ENCODE measurements around the gene MAGI2. TPM values are rescaled to one million over a fixed set of nuclear protein-coding genes. Genes with fewer than 3 reads are reported as not detected.
A peak's percentile ranks its signal among the peaks of the same experiment; 100 is the strongest.

MAGI2 gene
- total RNA-seq, 1 experiment from 2014 or later: 0.07 TPM

GRCh38 chr7:79495544-79496272 is 42.2 kb upstream of the MAGI2 start:
- Mint-ChIP-seq H3K4me1 (ENCODE audit: insufficient read depth, unreplicated experiment) (peaks cover 13% of the 10 kb centered on the region), H3K4me3 (ENCODE audit: unreplicated experiment) (no peak overlapping the region), H3K36me3 (ENCODE audit: insufficient read depth, unreplicated experiment) (no peaks in the 10 kb centered on the region), H3K9me3 (ENCODE audit: unreplicated experiment) (no peaks in the 10 kb centered on the region), H3K27me3 (ENCODE audit: insufficient read depth, unreplicated experiment) (no peaks in the 10 kb centered on the region), H3K27ac (ENCODE audit: low read depth, unreplicated experiment) (no peak overlapping the region)
- no peak for DNase-seq (ENCODE audit: unreplicated experiment)
- BruUV-seq (replicated peaks): TSS peak; percentile 30
- intact Hi-C loops (cut with micrococcal nuclease): no loop called here
- ChIA-PET CTCF (no interaction called here), POLR2A (no interaction called here)
- no peak for TF ChIP-seq CTCF (IDR thresholded peaks at IDR 0.05; ENCODE audit: unreplicated experiment)

- DNase-seq (ENCODE audit: unreplicated experiment): no peak
- intact Hi-C loops (cut with micrococcal nuclease): no loop called here
- Mint-ChIP-seq H3K9me3 (ENCODE audit: unreplicated experiment) (no peaks in the 10 kb centered on the region), H3K27me3 (ENCODE audit: insufficient read depth, unreplicated experiment) (peaks cover 9% of the 10 kb centered on the region), H3K36me3 (ENCODE audit: insufficient read depth, unreplicated experiment) (no peaks in the 10 kb centered on the region), H3K27ac (ENCODE audit: low read depth, unreplicated experiment) (no peak overlapping the region), H3K4me1 (ENCODE audit: insufficient read depth, unreplicated experiment) (peaks cover 13% of the 10 kb centered on the region), H3K4me3 (ENCODE audit: unreplicated experiment) (no peak overlapping the region)
- ChIA-PET CTCF (no interaction called here), POLR2A (no interaction called here)
- no peak for TF ChIP-seq CTCF (IDR thresholded peaks at IDR 0.05; ENCODE audit: unreplicated experiment)
- no TSS peak for BruUV-seq (replicated peaks)
Measured at GRCh38 chr7:79494046-79494445, 40.6 kb upstream of the MAGI2 start.

- intact Hi-C loops (cut with micrococcal nuclease): no loop called here
Measured at GRCh38 chr7:79489371-79489770, 35.9 kb upstream of the MAGI2 start.

GRCh38 chr7:79478386-79478785 is 24.9 kb upstream of the MAGI2 start:
- H3K36me3 Mint-ChIP-seq (ENCODE audit: insufficient read depth, unreplicated experiment): no peaks in the 10 kb centered on the region
- H3K27ac Mint-ChIP-seq (ENCODE audit: low read depth, unreplicated experiment): no peak overlapping the region
- intact Hi-C loops (cut with micrococcal nuclease): no loop called here
- no peak for DNase-seq (ENCODE audit: unreplicated experiment)
- no peak overlapping the region for H3K4me3 Mint-ChIP-seq (ENCODE audit: unreplicated experiment)
- ChIA-PET CTCF (no interaction called here), POLR2A (no interaction called here)
- no peak for TF ChIP-seq CTCF (IDR thresholded peaks at IDR 0.05; ENCODE audit: unreplicated experiment)
- no peaks in the 10 kb centered on the region for H3K4me1 Mint-ChIP-seq (ENCODE audit: insufficient read depth, unreplicated experiment)
- H3K27me3 Mint-ChIP-seq (ENCODE audit: insufficient read depth, unreplicated experiment): peaks cover 25% of the 10 kb centered on the region
- no TSS peak for BruUV-seq (replicated peaks)
- no peaks in the 10 kb centered on the region for H3K9me3 Mint-ChIP-seq (ENCODE audit: unreplicated experiment)

More at GRCh38 chr7:79489371-79489770, 35.9 kb upstream of the MAGI2 start:
- Mint-ChIP-seq H3K9me3 (ENCODE audit: unreplicated experiment) (no peaks in the 10 kb centered on the region), H3K4me1 (ENCODE audit: insufficient read depth, unreplicated experiment) (no peaks in the 10 kb centered on the region), H3K27me3 (ENCODE audit: insufficient read depth, unreplicated experiment) (peaks cover 54% of the 10 kb centered on the region), H3K4me3 (ENCODE audit: unreplicated experiment) (no peak overlapping the region), H3K36me3 (ENCODE audit: insufficient read depth, unreplicated experiment) (no peaks in the 10 kb centered on the region), H3K27ac (ENCODE audit: low read depth, unreplicated experiment) (no peak overlapping the region)
- TF ChIP-seq CTCF (IDR thresholded peaks at IDR 0.05; ENCODE audit: unreplicated experiment): no peak
- CTCF ChIA-PET: no interaction called here
- POLR2A ChIA-PET: no interaction called here
- DNase-seq (ENCODE audit: unreplicated experiment): no peak
- BruUV-seq (replicated peaks): no TSS peak

Data from MCF 10A (cell line).